A549 (cell line): ENCODE data around the gene ASB16.

Experiments
- CTCF ChIP-seq: fragments of >200 bp; sonication (Bioruptor Twin); formaldehyde crosslinking; IDR thresholded peaks from 3 replicates; pipeline ENCODE4 v1.5.1; 2016
- SMC3 ChIP-seq: fragments of >200 bp; sonication (Bioruptor Twin); formaldehyde crosslinking; IDR thresholded peaks from 3 replicates; pipeline ENCODE4 v1.6.1; 2018; ENCODE audit warnings: inconsistent platforms
- TF ChIP-seq, protein P1 (sequence below): IDR thresholded peaks from 2 replicates; pipeline ENCODE4 v1.6.1; 2012

- TF ChIP-seq, protein P1, sequence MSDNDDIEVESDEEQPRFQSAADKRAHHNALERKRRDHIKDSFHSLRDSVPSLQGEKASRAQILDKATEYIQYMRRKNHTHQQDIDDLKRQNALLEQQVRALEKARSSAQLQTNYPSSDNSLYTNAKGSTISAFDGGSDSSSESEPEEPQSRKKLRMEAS = no peak
- TF ChIP-seq SMC3 = no peak
- no peak for TF ChIP-seq CTCF
These were observed 387 bp upstream of the ASB16 start for GRCh38 chr17:44170135-44170498.
